HG02571 (cell line): ENCODE measurements around the gene PRC1.
"Not testable (repeated sequence)": the region's sequence is repeated elsewhere in the genome, so short reads cannot be mapped to it uniquely, and the experiment has no call there.

ENCODE experiments used
- ATAC-seq: cut with Tn5 transposase; IDR thresholded peaks from one replicate; pipeline ENCODE4 v1.9.1; 2021; ENCODE audit warnings: mild to moderate bottlenecking, moderate library complexity; ENCODE audit not compliant: unreplicated experiment

PRC1 gene

GRCh38 chr15:90994417-90995311, at the start of gene PRC1:
Gene PRC1, minus strand, starts transcription at chr15:90994535. Its CDS starts 118 bp downstream, at chr15:90994417.
- ATAC-seq: peak; percentile 96

- ATAC-seq: no peak
Measured at GRCh38 chr15:91043202-91043874, 49.0 kb upstream of the PRC1 start.

- no peak for ATAC-seq
Measured at GRCh38 chr15:91040856-91041255, 46.5 kb upstream of the PRC1 start.

GRCh38 chr15:91039996-91040395, 45.7 kb upstream of the PRC1 start:
- no peak for ATAC-seq

GRCh38 chr15:91032919-91033803, 38.8 kb upstream of the PRC1 start:
- ATAC-seq: no peak

- no peak for ATAC-seq
Measured at GRCh38 chr15:91031796-91032195, 37.5 kb upstream of the PRC1 start.

- ATAC-seq: no peak
Measured at GRCh38 chr15:91027677-91028076, 33.3 kb upstream of the PRC1 start.

- ATAC-seq: no peak
Measured at GRCh38 chr15:91023720-91024119, 29.4 kb upstream of the PRC1 start.

GRCh38 chr15:91022832-91023129, 28.4 kb upstream of the PRC1 start:
- no peak for ATAC-seq

GRCh38 chr15:91022075-91022831, 27.9 kb upstream of the PRC1 start, which contains the start of gene VPS33B:
Gene VPS33B, minus strand, starts transcription at chr15:91022594. Its CDS starts 345 bp downstream, at chr15:91022249.
- peak; percentile 62 for ATAC-seq

- no peak for ATAC-seq
Measured at GRCh38 chr15:91021516-91022074, 27.3 kb upstream of the PRC1 start.

GRCh38 chr15:91018158-91018557, 23.8 kb upstream of the PRC1 start:
- ATAC-seq: no peak

- no peak for ATAC-seq
Measured at GRCh38 chr15:91017716-91018115, 23.4 kb upstream of the PRC1 start.

- ATAC-seq: not testable (repeated sequence)
Measured at GRCh38 chr15:91013701-91014100, 19.4 kb upstream of the PRC1 start.

- no peak for ATAC-seq
Measured at GRCh38 chr15:91007266-91007665, 12.9 kb upstream of the PRC1 start.

GRCh38 chr15:91001209-91001608, 6.9 kb upstream of the PRC1 start:
- no peak for ATAC-seq

- ATAC-seq: no peak
Measured at GRCh38 chr15:90998737-90999136, 4.4 kb upstream of the PRC1 start.

GRCh38 chr15:90994059-90994416, 297 bp downstream of the PRC1 start:
- peak; percentile 18 for ATAC-seq

GRCh38 chr15:90991587-90992285, 2.6 kb downstream of the PRC1 start:
- ATAC-seq: no peak

- ATAC-seq: no peak
Measured at GRCh38 chr15:90990446-90990845, 3.9 kb downstream of the PRC1 start.
